CD14-positive monocyte (primary cell): Measurements from ENCODE around the gene CSKMT. TPM values are rescaled to one million over a fixed set of nuclear protein-coding genes. Genes with fewer than 3 reads are reported as not detected.

ENCODE experiments used
- DNase-seq, 3 donors: peaks; one replicate each; pipeline ENCODE4 v3.0.0-alpha.2; 2011 to 2022
- H2AFZ ChIP-seq: 2 replicates; pipeline ENCODE4 v1.6.0; 2012; ENCODE audit warnings: mild to moderate bottlenecking, low read depth, low read length, inconsistent platforms; ENCODE audit not compliant: insufficient read depth, poor library complexity, severe bottlenecking
- H3K27ac ChIP-seq, 2 donors: 1 replicate in 1 of 2; 2 replicates in 1 of 2; pipeline ENCODE4 v1.5.1; 2012 to 2013; ENCODE audit warnings: low read length in 2 of 2, control low read depth in 1 of 2, inconsistent platforms in 1 of 2, low read depth in 1 of 2, mild to moderate bottlenecking in 1 of 2
- H3K27me3 ChIP-seq, 2 donors: one replicate each; pipeline versions ENCODE4 v1.6.0 to v1.6.1; 2011 to 2013; ENCODE audit warnings: low read length in 2 of 2; ENCODE audit not compliant: control insufficient read depth in 2 of 2, insufficient read depth in 2 of 2
- H3K36me3 ChIP-seq, 2 donors: replicated peaks in 1 of 2; 1 replicate in 1 of 2; 2 replicates in 1 of 2; pipeline versions ENCODE4 v1.5.1 to v1.6.1; 2012 to 2013; ENCODE audit warnings: low read length in 2 of 2, control low read depth in 1 of 2, inconsistent platforms in 1 of 2, mild to moderate bottlenecking in 1 of 2; ENCODE audit not compliant: insufficient read depth in 2 of 2, control insufficient read depth in 1 of 2
- H3K4me1 ChIP-seq, 2 donors: 1 replicate in 1 of 2; 2 replicates in 1 of 2; pipeline versions ENCODE4 v1.5.1 to v1.6.1; 2012 to 2013; ENCODE audit warnings: low read length in 2 of 2, control low read depth in 1 of 2, inconsistent platforms in 1 of 2, mild to moderate bottlenecking in 1 of 2, moderate library complexity in 1 of 2; ENCODE audit not compliant: insufficient read depth in 2 of 2, control insufficient read depth in 1 of 2
- H3K4me2 ChIP-seq: replicated peaks from 2 replicates; pipeline ENCODE3; 2012; ENCODE audit warnings: low read length, moderate library complexity, mild to moderate bottlenecking; ENCODE audit not compliant: poor library complexity, severe bottlenecking; ENCODE audit errors: extremely low read depth
- H3K4me3 ChIP-seq, 3 experiments: fragments of 200-600 bp in 1 of 3; sonication (generic) in 1 of 3; replicated peaks in 1 of 3; 1 replicate in 2 of 3; 2 replicates in 1 of 3; pipeline ENCODE4 v1.5.1; 2011 to 2013; ENCODE audit warnings: low read length in 3 of 3, mild to moderate bottlenecking in 3 of 3, control low read depth in 2 of 3, low read depth in 2 of 3, inconsistent platforms in 1 of 3, moderate library complexity in 1 of 3
- H3K79me2 ChIP-seq: 2 replicates; pipeline ENCODE4 v1.6.0; 2012; ENCODE audit warnings: mild to moderate bottlenecking, control low read depth, inconsistent platforms, low read length, moderate library complexity; ENCODE audit not compliant: insufficient read depth
- H3K9ac ChIP-seq: 2 replicates; pipeline ENCODE4 v1.6.0; 2017; ENCODE audit warnings: low read length, mild to moderate bottlenecking; ENCODE audit not compliant: insufficient read depth, poor library complexity, severe bottlenecking
- H3K9me3 ChIP-seq, 2 donors: replicated peaks in 1 of 2; 1 replicate in 1 of 2; 2 replicates in 1 of 2; pipeline versions ENCODE4 v1.5.1 to v1.6.1; 2012 to 2013; ENCODE audit warnings: low read length in 2 of 2, control low read depth in 1 of 2; ENCODE audit not compliant: control insufficient read depth in 1 of 2, insufficient read depth in 1 of 2
- H4K20me1 ChIP-seq: 2 replicates; pipeline ENCODE4 v1.6.0; 2012; ENCODE audit warnings: mild to moderate bottlenecking, low read length, control low read depth, moderate library complexity; ENCODE audit not compliant: insufficient read depth
- H3K27ac Mint-ChIP-seq, 7 donors: one replicate each; pipeline ENCODE4 v1.8.0; 2020; ENCODE audit warnings: mild to moderate bottlenecking in 7 of 7, mixed read lengths in 7 of 7, moderate library complexity in 6 of 7, inconsistent platforms in 2 of 7
- H3K27me3 Mint-ChIP-seq, 3 donors: one replicate each; pipeline ENCODE4 v1.8.0; 2021 to 2022; ENCODE audit warnings: low read depth in 3 of 3, mild to moderate bottlenecking in 3 of 3, mixed read lengths in 3 of 3, moderate library complexity in 3 of 3, inconsistent platforms in 1 of 3
- H3K36me3 Mint-ChIP-seq, 2 donors: one replicate each; pipeline ENCODE4 v1.8.0; 2020; ENCODE audit warnings: mixed read lengths in 2 of 2, inconsistent platforms in 1 of 2, mild to moderate bottlenecking in 1 of 2
- H3K4me1 Mint-ChIP-seq: one replicate; pipeline ENCODE4 v1.8.0; 2020; ENCODE audit warnings: mild to moderate bottlenecking, mixed read lengths
- H3K4me3 Mint-ChIP-seq, 2 donors: one replicate each; pipeline ENCODE4 v1.8.0; 2020; ENCODE audit warnings: mild to moderate bottlenecking in 2 of 2, mixed read lengths in 2 of 2, moderate library complexity in 1 of 2
- H3K9me3 Mint-ChIP-seq, 7 donors: one replicate each; pipeline ENCODE4 v1.8.0; 2020 to 2022; ENCODE audit warnings: mixed read lengths in 7 of 7, mild to moderate bottlenecking in 6 of 7, moderate library complexity in 6 of 7, inconsistent platforms in 2 of 7
- CTCF ChIP-seq: fragments of 200-600 bp; IDR thresholded peaks from one replicate; pipeline ENCODE4 v1.8.0; 2022; ENCODE audit warnings: antibody characterized with exemption, mild to moderate bottlenecking
- WGBS: methylation state at CpG from one replicate; pipeline ENCODE4 v1.1.5; 2013; ENCODE audit warnings: missing lambda C conversion rate; ENCODE audit not compliant: insufficient coverage; 5-methylcytosine and 5-hydroxymethylcytosine counted together
- intact Hi-C, 2 donors: fragments of 100-400 bp; cut with micrococcal nuclease; formaldehyde crosslinking; loops; one replicate each; pipeline versions ENCODE4 v1.15.0 to v1.15.1; 2023
- polyA plus RNA-seq, 3 donors: library from polyadenylated mRNA; depleted of rRNA in 1 of 3; unstranded in 2 of 3; stranded (reverse) in 1 of 3; fragments of 300-500 nt in 2 of 3; fragments of >200 nt in 1 of 3; fragmentation: Illumina TruSeq in 2 of 3; gene quantifications; 1 replicate in 2 of 3; 2 replicates in 1 of 3; pipeline ENCODE4 v1.2.3, GENCODE V29; 2012 to 2021

CSKMT gene
- polyA plus RNA-seq, 3 donors = 0.73 to 4.9 (median 1.4) TPM

DNA sequence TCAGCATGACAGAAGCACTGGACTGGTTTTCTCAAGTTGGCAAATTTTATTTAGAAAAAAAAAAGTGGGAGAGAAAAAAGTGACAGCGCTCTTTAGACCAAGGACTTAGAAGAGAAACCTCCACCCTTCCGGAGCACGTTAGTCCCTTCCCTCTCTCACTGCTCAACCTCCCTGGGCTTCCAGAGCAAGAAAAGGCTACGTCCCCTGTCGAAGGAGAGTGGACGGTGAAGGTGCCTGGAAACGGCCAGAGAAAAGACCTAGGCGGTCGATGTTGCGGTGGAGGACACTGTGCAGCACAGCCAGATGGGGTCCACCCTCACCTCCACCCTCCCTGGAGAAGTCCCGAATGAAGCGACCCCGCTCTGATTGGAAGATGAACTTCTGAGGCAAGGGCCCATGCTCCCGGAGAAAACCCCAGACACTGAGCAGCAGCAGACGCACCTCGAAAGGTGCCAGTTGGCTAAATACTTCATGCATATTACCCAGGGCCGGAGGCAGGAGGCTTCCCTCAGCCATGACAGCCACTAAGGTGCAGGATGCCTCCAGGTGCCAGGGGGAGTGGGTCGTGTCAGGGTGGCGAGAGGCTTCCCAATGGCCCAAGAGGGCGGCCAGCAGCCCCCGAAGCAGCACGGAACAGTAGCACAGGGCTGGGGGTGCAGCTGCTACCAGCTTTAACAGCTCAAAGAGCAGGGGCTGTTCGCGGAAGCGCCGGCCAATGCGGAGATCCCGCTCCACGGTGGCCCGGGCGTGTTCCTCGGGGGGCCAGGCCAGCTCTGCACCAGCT, 18.1 kb upstream of the CSKMT start:
- Histone ChIP-seq H3K9me3 (no peaks in the 10 kb centered on the region), H2AFZ (no peak overlapping the region), H4K20me1 (no peaks in the 10 kb centered on the region), H3K4me1 (peaks cover 20 to 30% of the 10 kb centered on the region in 2 donors), H3K79me2 (peaks cover 72% of the 10 kb centered on the region), H3K36me3 (peaks cover 25 to 45% of the 10 kb centered on the region in 2 donors), H3K4me2 (peak overlapping the region; percentile 98), H3K4me3 (peak overlapping the region in 1 of 3 experiments; percentile 91), H3K27me3 (no peaks in the 10 kb centered on the region), H3K27ac (peak overlapping the region; percentile 74 to 82), H3K9ac (peak overlapping the region; percentile 96)
- 94% methylated on average over 18 of the region's 32 CpGs for WGBS
- H3K36me3 Mint-ChIP-seq = peaks cover 18 to 41% of the 10 kb centered on the region in 2 donors
- H3K4me1 Mint-ChIP-seq = peaks cover 21% of the 10 kb centered on the region
- peaks cover 0 to 4% (median 0%) of the 10 kb centered on the region in 3 donors for H3K27me3 Mint-ChIP-seq
- H3K4me3 Mint-ChIP-seq = peak overlapping the region; percentile 42 to 87
- DNase-seq = no peak
- H3K27ac Mint-ChIP-seq = peak overlapping the region; percentile 40 to 93 (median 83)
- no peaks in the 10 kb centered on the region for H3K9me3 Mint-ChIP-seq
- intact Hi-C loops = loop anchor here in 1 of 2 donors (5.0 kb wide), 1 partner anchor 45 kb away; the partner anchor contains the start of gene MTA2
- no peak for TF ChIP-seq CTCF

DNA sequence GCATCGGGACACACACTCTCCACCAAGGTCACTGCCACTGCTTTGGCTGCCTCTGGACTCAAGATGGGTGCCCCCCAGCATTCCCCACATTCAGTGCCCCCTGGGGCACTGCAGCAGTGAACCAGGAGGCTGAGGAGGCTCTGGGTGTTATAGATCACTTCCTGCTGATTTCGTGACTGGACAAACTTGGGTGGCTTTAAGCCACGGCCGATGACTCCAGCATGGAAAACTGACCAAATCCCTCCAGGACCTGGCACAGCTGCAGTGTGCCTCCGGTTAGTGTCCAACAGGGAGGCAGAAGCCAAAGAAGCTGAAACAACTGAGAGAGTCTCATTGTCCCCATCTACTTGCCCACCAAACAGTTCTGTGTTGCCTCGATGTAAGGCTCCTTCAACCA, 17.5 kb upstream of the CSKMT start:
- no peak for DNase-seq
- Histone ChIP-seq H3K9ac (no peak overlapping the region), H3K36me3 (peaks cover 24 to 43% of the 10 kb centered on the region in 2 donors), H3K4me1 (peaks cover 26 to 36% of the 10 kb centered on the region in 2 donors), H4K20me1 (no peaks in the 10 kb centered on the region), H3K27ac (peak overlapping the region in 1 of 2 donors; percentile 82), H2AFZ (no peak overlapping the region), H3K79me2 (peaks cover 72% of the 10 kb centered on the region), H3K4me3 (no peak overlapping the region), H3K9me3 (no peaks in the 10 kb centered on the region), H3K27me3 (no peaks in the 10 kb centered on the region), H3K4me2 (no peak overlapping the region)
- peaks cover 17 to 38% of the 10 kb centered on the region in 2 donors for H3K36me3 Mint-ChIP-seq
- intact Hi-C loops = loop anchor here in 1 of 2 donors (5.0 kb wide), 1 partner anchor 45 kb away; the partner anchor contains the start of gene MTA2
- H3K9me3 Mint-ChIP-seq = no peaks in the 10 kb centered on the region
- no peak for TF ChIP-seq CTCF
- peak overlapping the region in 3 of 7 donors; percentile 11 to 66 (median 58) for H3K27ac Mint-ChIP-seq
- 95% methylated on average over 5 of the region's 6 CpGs for WGBS
- peaks cover 27% of the 10 kb centered on the region for H3K4me1 Mint-ChIP-seq
- no peak overlapping the region for H3K4me3 Mint-ChIP-seq
- peaks cover 0 to 4% (median 0%) of the 10 kb centered on the region in 3 donors for H3K27me3 Mint-ChIP-seq
